HEK293 (cell line): ENCODE measurements around the gene FNDC1.

Source experiments
- CTCF ChIA-PET: fragments of 350-600 bp; formaldehyde crosslinking; extraction: SDS; loops from one replicate; lab custom pipeline; 2021; ENCODE audit warnings: antibody characterized with exemption; lab: Yijun Ruan, JAX
- POLR2A ChIA-PET: fragments of 300-600 bp; formaldehyde crosslinking; extraction: SDS; loops from one replicate; lab custom pipeline; 2020; ENCODE audit warnings: antibody characterized with exemption, inconsistent platforms; lab: Yijun Ruan, JAX
- H3K27ac ChIP-seq: fragments of 200-500 bp; sonication (Bioruptor generic); 2 replicates; pipeline ENCODE4 v1.5.1; 2014; ENCODE audit warnings: low read depth, low read length, control low read depth, inconsistent platforms; ENCODE audit errors: extremely low read depth
- H3K36me3 ChIP-seq, 2 experiments: fragments of 200-500 bp in 1 of 2; sonication (Bioruptor generic) in 1 of 2; 1 replicate in 1 of 2; 2 replicates in 1 of 2; pipeline ENCODE4 v1.5.1; 2014 to 2017; ENCODE audit warnings: inconsistent platforms in 2 of 2, low read length in 2 of 2; ENCODE audit not compliant: control insufficient read depth in 2 of 2, insufficient read depth in 1 of 2
- H3K4me1 ChIP-seq: fragments of 200-500 bp; sonication (Bioruptor generic); 2 replicates; pipeline ENCODE4 v1.5.1; 2014; ENCODE audit warnings: mild to moderate bottlenecking, low read length, inconsistent platforms; ENCODE audit not compliant: control insufficient read depth, insufficient read depth
- H3K4me3 ChIP-seq: 2 replicates; pipeline ENCODE4 v1.5.1; 2011; ENCODE audit warnings: low read depth, mild to moderate bottlenecking, control low read depth, low read length, moderate library complexity
- H3K9me3 ChIP-seq: fragments of 200-500 bp; sonication (Bioruptor generic); 2 replicates; pipeline ENCODE4 v1.5.1; 2014; ENCODE audit warnings: low read depth, low read length, inconsistent platforms; ENCODE audit not compliant: control insufficient read depth, insufficient read depth
- BCL6B ChIP-seq: fragments of 450-650 bp; formaldehyde crosslinking; IDR thresholded peaks from 2 replicates; pipeline ENCODE4 v1.5.1; 2017; ENCODE audit warnings: missing biosample characterization, missing genetic modification characterization
- GLIS2 ChIP-seq: fragments of 450-650 bp; formaldehyde crosslinking; IDR thresholded peaks from 2 replicates; pipeline ENCODE4 v1.5.1; 2016; ENCODE audit warnings: missing biosample characterization, missing genetic modification characterization
- IKZF3 ChIP-seq: fragments of 450-650 bp; IDR thresholded peaks from 2 replicates; pipeline ENCODE4 v1.5.0; 2018; ENCODE audit warnings: missing biosample characterization, mild to moderate bottlenecking, missing genetic modification characterization, moderate library complexity
- KLF7 ChIP-seq: fragments of 450-650 bp; formaldehyde crosslinking; IDR thresholded peaks from 2 replicates; pipeline ENCODE4 v1.5.1; 2016; ENCODE audit warnings: missing biosample characterization, missing genetic modification characterization, borderline replicate concordance
- SP2 ChIP-seq: fragments of 450-650 bp; formaldehyde crosslinking; IDR thresholded peaks from 2 replicates; pipeline ENCODE4 v1.5.1; 2016; ENCODE audit warnings: missing biosample characterization, missing genetic modification characterization
- YY1 ChIP-seq: fragments of 450-650 bp; formaldehyde crosslinking; IDR thresholded peaks from 2 replicates; pipeline ENCODE4 v1.5.1; 2018; ENCODE audit warnings: missing biosample characterization, missing genetic modification characterization
- ZBTB11 ChIP-seq: fragments of 450-650 bp; formaldehyde crosslinking; conservative IDR thresholded peaks from 2 replicates; pipeline ENCODE4 v1.5.1; 2016; ENCODE audit warnings: low read depth, missing biosample characterization, missing genetic modification characterization
- ZBTB48 ChIP-seq: fragments of 450-650 bp; formaldehyde crosslinking; IDR thresholded peaks from 2 replicates; pipeline ENCODE4 v1.5.1; 2016; ENCODE audit warnings: missing biosample characterization, missing genetic modification characterization
- ZNF133 ChIP-seq: fragments of 450-650 bp; formaldehyde crosslinking; IDR thresholded peaks from 2 replicates; pipeline ENCODE4 v1.5.1; 2016; ENCODE audit warnings: missing biosample characterization, missing genetic modification characterization
- ZNF26 ChIP-seq: fragments of 450-650 bp; formaldehyde crosslinking; IDR thresholded peaks from 2 replicates; pipeline ENCODE4 v1.5.1; 2016; ENCODE audit warnings: missing biosample characterization, missing genetic modification characterization
- ZNF292 ChIP-seq: fragments of 450-650 bp; formaldehyde crosslinking; IDR thresholded peaks from 2 replicates; pipeline ENCODE4 v1.5.1; 2016; ENCODE audit warnings: low read depth, missing biosample characterization, missing genetic modification characterization, borderline replicate concordance
- ZNF510 ChIP-seq: fragments of 450-650 bp; formaldehyde crosslinking; IDR thresholded peaks from 2 replicates; pipeline ENCODE4 v1.5.1; 2018; ENCODE audit warnings: mild to moderate bottlenecking, missing genetic modification characterization, missing biosample characterization; ENCODE audit not compliant: insufficient replicate concordance
- ZNF529 ChIP-seq: fragments of 450-650 bp; formaldehyde crosslinking; IDR thresholded peaks from 2 replicates; pipeline ENCODE4 v1.5.1; 2017; ENCODE audit warnings: missing genetic modification characterization, missing biosample characterization; ENCODE audit not compliant: insufficient replicate concordance
- ZNF530 ChIP-seq: fragments of 450-650 bp; formaldehyde crosslinking; IDR thresholded peaks from 2 replicates; pipeline ENCODE4 v1.5.1; 2016; ENCODE audit warnings: low read depth, missing biosample characterization, missing genetic modification characterization
- ZNF560 ChIP-seq: fragments of 450-650 bp; formaldehyde crosslinking; IDR thresholded peaks from 2 replicates; pipeline ENCODE4 v1.5.1; 2017; ENCODE audit warnings: missing biosample characterization, missing genetic modification characterization, borderline replicate concordance
- ZNF585B ChIP-seq: fragments of 450-650 bp; formaldehyde crosslinking; IDR thresholded peaks from 2 replicates; pipeline ENCODE4 v1.5.1; 2016; ENCODE audit warnings: missing biosample characterization, missing genetic modification characterization
- ZNF621 ChIP-seq: fragments of 450-650 bp; formaldehyde crosslinking; IDR thresholded peaks from 2 replicates; pipeline ENCODE4 v1.5.1; 2017; ENCODE audit warnings: missing biosample characterization, missing genetic modification characterization
- ZNF670 ChIP-seq: fragments of 450-650 bp; formaldehyde crosslinking; IDR thresholded peaks from 2 replicates; pipeline ENCODE4 v1.5.1; 2016; ENCODE audit warnings: missing biosample characterization, missing genetic modification characterization, low read depth
- ZNF701 ChIP-seq: fragments of 450-650 bp; formaldehyde crosslinking; IDR thresholded peaks from 2 replicates; pipeline ENCODE4 v1.5.1; 2016; ENCODE audit warnings: missing biosample characterization, missing genetic modification characterization
- ZSCAN16 ChIP-seq: fragments of 450-650 bp; formaldehyde crosslinking; IDR thresholded peaks from 2 replicates; pipeline ENCODE4 v1.5.1; 2016; ENCODE audit warnings: missing biosample characterization, missing genetic modification characterization

FNDC1 gene

GRCh38 chr6:159303784-159304183 lies 134.6 kb downstream of the FNDC1 start:
- Histone ChIP-seq H3K27ac (no peak overlapping the region), H3K9me3 (no peaks in the 10 kb centered on the region)
- CTCF ChIA-PET: no interaction called here
- TF ChIP-seq ZNF585B (tag by site-specific recombination) (no peak), ZNF26 (tag by site-specific recombination) (no peak), ZNF292 (tag by site-specific recombination) (no peak), ZNF529 (tag by site-specific recombination) (no peak), ZNF670 (tag by site-specific recombination) (no peak), KLF7 (tag by site-specific recombination) (no peak), BCL6B (tag by site-specific recombination) (no peak), GLIS2 (tag by site-specific recombination) (no peak), YY1 (no peak), ZBTB11 (tag by site-specific recombination) (no peak), ZNF510 (tag by site-specific recombination) (no peak), ZNF530 (tag by site-specific recombination) (no peak), ZNF701 (no peak), IKZF3 (tag by site-specific recombination) (no peak), ZNF621 (tag by site-specific recombination) (no peak), ZBTB48 (tag by site-specific recombination) (no peak)
- TF ChIP-seq, all 188 proteins: peak for 0
- no peak overlapping the region for H3K4me3 ChIP-seq
- no peaks in the 10 kb centered on the region for H3K36me3 ChIP-seq
- POLR2A ChIA-PET: no interaction called here
- H3K4me1 ChIP-seq: no peaks in the 10 kb centered on the region

GRCh38 chr6:159304641-159305040 lies 135.4 kb downstream of the FNDC1 start:
- POLR2A ChIA-PET: no interaction called here

More at GRCh38 chr6:159304641-159305040, 135.4 kb downstream of the FNDC1 start:
- no peaks in the 10 kb centered on the region for H3K9me3 ChIP-seq
- H3K4me3 ChIP-seq: no peak overlapping the region
- H3K27ac ChIP-seq: no peak overlapping the region
- no peak for TF ChIP-seq SP2
- no peak for TF ChIP-seq ZNF560 (tag by site-specific recombination)
- TF ChIP-seq ZNF133 (tag by site-specific recombination): no peak
- TF ChIP-seq ZSCAN16 (tag by site-specific recombination): no peak
- no peaks in the 10 kb centered on the region for H3K4me1 ChIP-seq
- H3K36me3 ChIP-seq: no peaks in the 10 kb centered on the region
- CTCF ChIA-PET: interaction anchor here (0.6 to 0.9 kb wide), 2 partner anchors 9 to 23 kb away, joined by 3 read pairs; no protein-coding TSS in a partner anchor
